Activated CD8-positive, alpha-beta memory T cell treated with anti-CD3 and anti-CD28 coated beads, Interleukin-2, amount 50 U/mL, for 4 hours (primary cell): ENCODE data around the gene WDR81.
"Not testable (repeated sequence)": the region's sequence is repeated elsewhere in the genome, so short reads cannot be mapped to it uniquely, and the experiment has no call there.

Experiments used
- DNase-seq: peaks from one replicate; pipeline ENCODE4 v3.0.0-alpha.2; 2020

WDR81 gene

DNA sequence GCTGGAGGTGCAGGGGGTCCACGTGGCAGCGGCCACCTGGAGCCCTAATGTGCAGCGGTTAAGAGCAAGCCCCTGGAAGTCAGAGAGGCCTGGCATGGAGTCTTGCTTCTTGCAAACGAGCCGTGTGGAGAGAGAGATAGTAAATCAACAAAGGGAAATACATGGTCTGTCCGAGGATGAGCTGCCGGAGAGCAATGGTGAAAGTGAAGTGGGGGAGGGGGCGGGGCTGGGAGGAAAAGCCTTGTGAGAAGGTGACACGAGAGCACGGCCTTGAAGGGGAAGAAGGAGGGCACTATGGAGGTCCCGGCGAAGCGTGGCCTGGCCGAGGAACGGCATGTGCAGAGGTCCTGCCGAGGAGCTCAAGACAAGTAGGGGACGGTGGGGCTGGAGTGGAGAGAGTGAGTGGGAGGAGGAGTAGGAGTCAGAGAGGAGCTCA is 31.3 kb downstream of the WDR81 start:
- DNase-seq: no peak

DNA sequence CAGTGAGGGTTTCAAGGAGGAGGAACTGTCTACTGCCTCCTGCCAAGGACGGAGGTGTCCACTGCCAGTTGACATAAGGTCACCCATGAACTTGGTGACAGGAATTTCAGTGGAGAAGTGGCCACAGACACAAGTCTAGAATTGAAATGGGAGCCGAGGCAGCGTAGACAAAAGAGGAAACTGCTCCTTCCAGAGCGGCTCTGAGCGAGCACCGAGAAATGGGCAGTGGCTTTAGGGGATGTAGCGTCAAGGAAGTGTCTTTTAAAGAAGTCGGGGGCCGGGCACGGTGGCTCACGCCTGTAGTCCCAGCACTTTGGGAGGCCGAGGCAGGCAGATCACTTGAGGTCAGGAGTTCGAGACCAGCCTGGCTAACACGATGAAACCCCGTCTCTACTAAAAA is 34.3 kb downstream of the WDR81 start:
- DNase-seq: no peak

DNA sequence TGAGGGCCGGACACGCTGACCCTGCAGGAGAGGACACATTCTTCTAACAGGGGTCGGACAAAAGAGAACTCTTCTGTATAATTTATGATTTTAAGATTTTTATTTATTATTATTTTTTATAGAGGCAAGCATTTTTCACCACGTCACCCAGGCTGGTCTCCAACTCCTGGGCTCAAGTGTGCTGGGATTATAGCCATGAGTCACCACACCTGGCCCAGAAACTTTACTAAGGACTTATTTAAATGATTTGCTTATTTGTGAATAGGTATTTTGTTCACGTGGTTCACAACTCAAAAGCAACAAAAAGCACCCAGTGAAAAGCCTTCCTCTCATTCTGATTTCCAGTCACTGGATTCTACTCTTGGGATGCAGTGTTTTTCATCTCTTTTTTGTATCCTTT is 35.0 kb downstream of the WDR81 start:
- DNase-seq: no peak

DNA sequence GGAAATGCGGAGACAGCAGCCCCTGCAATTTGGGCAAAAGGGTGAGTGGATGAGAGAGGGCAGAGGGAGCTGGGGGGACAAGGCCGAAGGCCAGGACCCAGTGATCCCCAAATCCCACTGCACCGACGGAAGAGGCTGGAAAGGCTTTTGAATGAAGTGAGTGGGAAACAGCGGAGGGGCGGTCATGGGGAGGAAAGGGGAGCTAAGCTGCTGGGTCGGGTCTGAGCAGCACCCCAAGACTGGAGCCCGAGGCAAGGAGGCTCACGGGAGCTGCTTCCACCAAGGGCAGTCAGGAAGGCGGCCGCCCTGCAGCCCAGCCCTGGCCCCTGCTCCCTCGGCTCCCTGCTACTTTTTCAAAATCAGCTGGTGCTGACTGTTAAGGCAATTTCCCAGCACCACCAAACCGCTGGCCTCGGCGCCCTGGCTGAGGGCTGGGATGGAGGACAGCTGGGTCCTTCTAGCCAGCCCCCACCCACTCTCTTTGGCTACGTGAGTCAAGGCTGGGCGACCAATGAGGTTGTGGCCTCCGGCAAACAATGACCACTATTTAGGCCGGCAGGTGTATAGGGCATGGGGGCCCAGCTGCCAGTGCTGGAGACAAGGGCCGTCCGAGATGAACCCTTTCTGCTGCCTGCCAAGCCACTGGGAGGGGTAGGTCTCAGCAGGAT is 37.9 kb downstream of the WDR81 start:
- DNase-seq: no peak

DNA sequence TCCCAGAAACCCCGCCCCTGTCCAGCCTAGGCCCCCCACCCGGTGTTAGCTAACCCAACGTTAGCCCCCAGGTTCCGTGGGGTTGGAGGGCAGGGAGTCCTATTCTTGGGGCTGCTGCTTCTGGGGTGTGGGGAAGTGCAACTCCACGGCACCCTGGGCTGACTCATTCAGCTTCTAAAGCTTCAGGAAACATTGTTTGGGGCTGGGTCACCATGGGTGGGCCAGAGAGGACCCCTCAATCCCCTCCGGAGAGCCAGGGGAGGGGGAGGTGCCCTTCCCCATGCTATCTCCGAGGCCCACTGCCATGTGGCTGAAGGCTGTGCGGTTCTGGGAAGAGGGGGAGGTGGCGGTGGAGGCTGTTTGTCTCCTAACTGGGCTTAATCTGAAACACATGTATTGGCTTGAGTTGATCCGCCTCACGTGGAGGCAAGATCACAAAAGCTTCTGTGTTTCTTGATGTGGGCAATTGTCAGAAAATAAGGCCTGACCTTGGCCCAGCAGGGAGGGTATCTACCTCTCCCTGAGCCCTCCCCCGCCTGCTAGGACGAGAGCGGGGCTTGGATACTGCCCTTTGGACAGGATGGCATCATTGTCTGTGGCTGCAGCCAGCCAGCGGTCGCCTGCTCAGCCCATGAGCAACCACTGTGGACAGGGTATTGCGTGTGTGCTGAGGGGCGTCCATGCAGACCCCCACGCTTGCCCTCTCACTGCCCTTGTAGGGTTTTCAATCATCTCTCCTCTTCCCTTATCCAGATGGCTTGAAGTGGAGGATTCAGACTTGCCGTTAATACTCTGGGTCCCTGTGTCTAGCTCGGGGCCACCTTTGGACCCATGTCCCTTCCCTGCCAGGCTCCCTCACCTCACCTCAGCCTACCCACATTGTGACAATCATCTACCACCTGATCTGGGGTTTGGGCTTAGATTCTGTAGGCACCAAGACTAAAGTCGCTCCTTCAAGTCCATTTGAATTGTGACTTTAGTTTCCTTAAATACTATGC is 38.7 kb downstream of the WDR81 start:
- DNase-seq: peak; percentile 33

DNA sequence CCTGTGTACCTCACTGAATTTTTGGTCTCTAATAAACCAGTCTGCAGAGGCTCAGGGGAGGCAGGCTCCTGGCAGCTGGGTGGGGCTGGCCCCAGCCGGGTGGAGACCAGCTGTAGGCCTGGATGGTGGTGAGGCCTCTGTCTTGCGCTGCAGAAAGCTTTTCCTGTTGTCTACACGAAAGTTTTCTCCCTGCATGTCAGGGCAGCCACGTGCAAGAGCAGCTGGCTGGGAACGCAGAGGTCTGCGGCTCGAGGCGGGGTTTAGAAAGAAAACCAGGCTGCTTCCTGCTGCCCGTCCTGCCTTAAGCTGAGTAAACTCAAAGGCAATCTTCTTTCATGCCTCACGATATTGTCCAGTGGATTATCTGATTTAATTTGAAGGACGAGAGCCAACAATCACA is 39.8 kb downstream of the WDR81 start:
- DNase-seq: peak; percentile 53

DNA sequence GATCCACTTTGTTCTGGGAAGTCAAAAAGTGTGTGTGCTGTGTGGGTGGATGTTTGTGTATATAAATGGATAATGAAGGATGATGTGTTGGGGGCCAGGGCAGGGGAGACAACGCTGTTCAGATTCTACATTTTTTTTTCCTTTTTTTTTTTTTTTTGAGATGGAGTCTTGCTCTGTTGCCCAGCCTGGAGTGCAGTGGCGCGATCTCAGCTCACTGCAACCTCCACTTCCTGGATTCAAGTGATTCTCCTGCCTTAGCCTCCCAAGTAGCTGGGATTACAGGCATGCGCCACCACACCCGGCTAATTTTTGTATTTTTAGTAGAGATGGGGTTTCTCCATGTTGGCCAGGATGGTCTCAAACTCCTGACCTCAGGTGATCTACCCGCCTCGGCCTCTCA is 40.2 kb downstream of the WDR81 start:
- not testable (repeated sequence) for DNase-seq

DNA sequence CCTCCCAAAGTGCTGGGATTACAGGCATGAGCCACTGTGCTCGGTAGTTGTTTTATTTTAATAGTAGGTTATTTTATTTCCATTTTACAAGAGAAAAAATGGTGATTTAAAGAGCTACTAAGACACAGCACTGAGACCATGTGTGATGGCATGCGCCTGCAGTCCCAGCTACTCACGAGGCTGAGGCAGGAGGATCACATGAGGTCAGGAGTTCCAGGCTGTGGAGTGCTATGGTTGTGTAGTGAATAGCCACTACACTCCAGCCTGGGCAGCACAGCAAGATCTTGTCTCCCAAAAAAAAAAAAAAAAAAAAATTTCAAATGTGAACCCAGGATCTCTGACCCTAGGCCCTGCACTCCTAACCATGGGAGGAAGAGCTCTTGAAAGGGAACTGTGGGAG is 41.1 kb downstream of the WDR81 start:
- DNase-seq: no peak

DNA sequence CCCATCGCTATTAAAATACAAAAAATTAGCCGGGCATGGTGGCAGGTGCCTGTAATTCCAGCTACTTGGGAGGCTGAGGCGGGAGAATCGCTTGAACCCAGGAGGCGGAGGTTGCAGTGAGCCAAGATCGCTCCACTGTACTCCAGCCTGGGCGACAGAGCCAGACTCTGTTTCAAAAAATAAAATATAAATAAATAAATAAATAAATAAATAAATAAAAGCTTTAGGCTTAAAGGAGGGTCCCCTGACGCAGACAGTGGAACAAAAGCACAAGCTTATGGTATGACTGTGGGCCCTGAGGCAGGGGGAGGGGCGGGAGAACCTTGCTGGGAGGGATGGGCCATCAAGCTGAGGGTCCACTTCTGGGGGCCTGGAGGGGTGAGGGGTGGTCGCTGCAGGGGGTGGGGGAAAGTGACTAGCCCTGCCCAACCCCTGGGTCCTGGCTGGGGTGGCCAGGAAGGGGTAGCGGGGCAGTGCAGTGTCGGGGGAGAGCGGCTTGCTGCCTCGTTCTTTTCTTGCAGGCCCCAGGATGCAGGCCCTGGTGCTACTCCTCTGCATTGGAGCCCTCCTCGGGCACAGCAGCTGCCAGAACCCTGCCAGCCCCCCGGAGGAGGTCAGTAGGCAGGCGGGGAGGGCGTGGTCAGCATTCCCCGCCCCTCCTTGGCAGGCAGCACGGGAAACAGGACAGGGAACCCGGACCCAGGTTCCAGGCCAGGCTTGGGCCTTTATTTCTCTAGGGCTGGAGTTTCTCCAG is 42.1 kb downstream of the WDR81 start:
- no peak for DNase-seq

DNA sequence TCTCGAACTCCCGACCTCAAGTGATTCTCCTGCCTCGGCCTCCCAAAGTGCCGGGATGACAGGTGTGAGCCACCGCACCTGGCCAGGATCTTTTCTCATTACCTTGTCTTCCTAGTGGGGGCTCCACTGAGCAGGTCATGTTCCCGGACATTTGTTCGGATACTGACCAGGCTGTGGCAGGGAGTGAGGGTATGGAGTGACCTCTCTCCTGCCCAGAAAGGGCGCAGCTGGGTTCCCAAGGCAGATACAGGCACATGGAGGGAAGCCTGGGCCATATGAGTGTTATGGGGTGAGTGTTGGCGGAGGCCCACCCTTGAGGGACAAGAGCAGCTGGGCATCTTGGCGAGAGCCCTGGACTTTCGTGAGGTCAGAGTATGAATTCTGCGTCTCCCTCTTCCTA is 42.9 kb downstream of the WDR81 start:
- no peak for DNase-seq

DNA sequence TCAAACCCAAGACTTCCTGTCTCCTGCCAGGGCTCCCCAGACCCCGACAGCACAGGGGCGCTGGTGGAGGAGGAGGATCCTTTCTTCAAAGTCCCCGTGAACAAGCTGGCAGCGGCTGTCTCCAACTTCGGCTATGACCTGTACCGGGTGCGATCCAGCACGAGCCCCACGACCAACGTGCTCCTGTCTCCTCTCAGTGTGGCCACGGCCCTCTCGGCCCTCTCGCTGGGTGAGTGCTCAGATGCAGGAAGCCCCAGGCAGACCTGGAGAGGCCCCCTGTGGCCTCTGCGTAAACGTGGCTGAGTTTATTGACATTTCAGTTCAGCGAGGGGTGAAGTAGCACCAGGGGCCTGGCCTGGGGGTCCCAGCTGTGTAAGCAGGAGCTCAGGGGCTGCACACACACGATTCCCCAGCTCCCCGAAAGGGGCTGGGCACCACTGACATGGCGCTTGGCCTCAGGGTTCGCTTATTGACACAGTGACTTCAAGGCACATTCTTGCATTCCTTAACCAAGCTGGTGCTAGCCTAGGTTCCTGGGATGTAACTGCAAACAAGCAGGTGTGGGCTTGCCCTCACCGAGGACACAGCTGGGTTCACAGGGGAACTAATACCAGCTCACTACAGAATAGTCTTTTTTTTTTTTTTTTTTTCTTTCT is 45.4 kb downstream of the WDR81 start:
- DNase-seq: peak; percentile 24

DNA sequence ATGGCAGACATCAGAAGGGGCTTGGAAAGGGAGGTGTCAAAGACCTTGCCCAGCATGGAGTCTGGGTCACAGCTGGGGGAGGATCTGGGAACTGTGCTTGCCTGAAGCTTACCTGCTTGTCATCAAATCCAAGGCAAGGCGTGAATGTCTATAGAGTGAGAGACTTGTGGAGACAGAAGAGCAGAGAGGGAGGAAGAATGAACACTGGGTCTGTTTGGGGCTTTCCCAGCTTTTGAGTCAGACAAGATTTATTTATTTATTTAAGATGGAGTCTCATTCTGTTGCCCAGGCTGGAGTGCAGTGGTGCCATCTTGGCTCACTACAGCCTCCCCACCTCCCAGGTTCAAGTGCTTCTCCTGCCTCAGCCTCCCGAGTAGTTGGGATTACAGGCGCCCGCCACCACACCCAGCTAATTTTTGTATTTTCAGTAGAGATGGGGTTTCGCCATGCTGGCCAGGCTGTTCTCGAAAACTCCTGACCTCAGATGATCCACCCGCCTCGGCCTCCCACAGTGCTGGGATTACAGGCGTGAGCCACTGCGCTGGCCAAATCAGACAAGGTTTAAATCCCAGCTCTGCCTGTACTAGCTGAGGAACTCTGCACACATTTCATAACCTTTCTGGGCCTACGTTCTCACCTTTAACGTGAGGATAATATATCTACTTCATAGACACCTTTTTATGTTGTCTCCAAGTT is 48.6 kb downstream of the WDR81 start:
- not testable (repeated sequence) for DNase-seq

DNA sequence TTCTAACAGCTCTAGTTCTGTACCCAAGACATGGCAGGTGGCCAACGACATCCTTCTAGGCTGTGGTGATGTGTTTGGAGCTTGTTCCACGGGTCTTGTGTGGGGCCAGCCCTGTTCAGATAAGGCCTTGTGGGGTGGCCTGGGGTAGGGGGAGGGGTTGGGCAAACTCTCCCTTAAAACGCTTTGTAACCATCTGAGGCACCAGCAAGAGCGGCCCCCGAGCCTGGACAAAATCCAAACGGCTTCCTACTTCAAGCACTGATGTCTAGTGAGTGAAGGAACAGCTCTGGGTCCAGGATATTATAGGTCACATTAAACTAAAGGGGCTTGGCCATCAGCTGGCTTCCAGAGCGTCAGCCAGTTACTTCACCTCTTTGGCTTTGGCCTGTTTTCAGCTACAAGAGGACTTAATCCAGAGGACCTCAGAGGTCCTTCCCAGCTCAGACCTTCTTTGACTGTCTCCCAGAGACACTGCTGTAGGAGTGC is 49.2 kb downstream of the WDR81 start:
- DNase-seq: no peak

DNA sequence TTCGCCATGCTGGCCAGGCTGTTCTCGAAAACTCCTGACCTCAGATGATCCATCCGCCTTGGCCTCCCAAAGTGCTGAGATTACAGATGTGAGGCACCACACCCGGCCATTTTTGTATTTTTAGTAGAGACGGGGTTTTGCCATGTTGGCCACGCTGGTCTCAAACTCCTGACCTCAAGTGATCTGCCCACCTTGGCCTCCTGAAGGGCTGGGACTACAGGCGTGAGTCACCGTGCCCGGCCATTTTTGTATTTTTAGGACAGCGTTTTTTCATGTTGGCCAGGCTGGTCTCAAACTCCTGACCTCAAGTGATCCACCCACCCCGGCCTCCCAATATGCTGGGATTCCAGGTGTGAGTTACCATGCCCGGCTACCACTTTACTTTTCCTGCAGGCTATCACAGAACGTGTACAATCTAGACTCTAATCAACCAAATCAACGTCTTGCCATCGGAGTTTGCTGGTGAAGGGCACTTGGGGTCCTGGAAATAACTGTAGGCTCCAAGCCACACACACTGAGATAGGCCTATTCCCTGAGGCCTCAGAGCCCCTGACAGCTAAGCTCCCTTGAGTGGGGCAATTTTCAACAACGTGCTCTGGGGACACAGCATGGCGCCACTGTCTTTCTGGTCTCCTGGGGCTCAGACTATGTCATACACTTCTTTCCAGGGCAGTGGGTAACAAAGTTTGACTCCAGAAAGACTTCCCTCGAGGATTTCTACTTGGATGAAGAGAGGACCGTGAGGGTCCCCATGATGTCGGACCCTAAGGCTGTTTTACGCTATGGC is 50.1 kb downstream of the WDR81 start:
- no peak for DNase-seq

DNA sequence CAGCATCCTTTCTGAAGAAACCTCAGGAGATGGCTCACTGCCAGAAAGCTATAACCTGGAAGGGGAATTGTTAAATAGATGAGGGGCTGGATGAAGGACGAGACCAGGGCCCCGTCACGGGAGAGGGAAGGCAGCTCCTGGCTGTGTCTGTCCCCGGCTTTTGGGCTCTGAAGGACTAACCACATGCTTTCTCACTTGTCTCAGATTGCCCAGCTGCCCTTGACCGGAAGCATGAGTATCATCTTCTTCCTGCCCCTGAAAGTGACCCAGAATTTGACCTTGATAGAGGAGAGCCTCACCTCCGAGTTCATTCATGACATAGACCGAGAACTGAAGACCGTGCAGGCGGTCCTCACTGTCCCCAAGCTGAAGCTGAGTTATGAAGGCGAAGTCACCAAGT is 51.8 kb downstream of the WDR81 start:
- no peak for DNase-seq

DNA sequence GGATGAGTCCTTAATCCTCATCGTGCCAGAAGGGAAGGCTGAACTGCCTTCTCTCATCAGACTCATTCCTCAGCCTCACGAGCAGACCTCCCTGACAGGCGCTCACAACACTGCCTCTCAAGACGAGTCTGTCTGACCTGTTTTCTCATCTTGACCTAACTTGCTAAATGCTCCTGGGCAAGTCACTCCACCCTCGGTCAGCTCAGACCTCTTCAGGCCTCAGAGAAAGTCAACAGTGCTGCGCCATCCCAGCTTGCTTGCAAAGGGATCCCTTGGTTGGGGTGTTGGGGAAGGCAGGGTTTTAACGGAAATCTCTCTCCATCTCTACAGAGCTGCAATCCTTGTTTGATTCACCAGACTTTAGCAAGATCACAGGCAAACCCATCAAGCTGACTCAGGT is 52.4 kb downstream of the WDR81 start:
- DNase-seq: no peak

DNA sequence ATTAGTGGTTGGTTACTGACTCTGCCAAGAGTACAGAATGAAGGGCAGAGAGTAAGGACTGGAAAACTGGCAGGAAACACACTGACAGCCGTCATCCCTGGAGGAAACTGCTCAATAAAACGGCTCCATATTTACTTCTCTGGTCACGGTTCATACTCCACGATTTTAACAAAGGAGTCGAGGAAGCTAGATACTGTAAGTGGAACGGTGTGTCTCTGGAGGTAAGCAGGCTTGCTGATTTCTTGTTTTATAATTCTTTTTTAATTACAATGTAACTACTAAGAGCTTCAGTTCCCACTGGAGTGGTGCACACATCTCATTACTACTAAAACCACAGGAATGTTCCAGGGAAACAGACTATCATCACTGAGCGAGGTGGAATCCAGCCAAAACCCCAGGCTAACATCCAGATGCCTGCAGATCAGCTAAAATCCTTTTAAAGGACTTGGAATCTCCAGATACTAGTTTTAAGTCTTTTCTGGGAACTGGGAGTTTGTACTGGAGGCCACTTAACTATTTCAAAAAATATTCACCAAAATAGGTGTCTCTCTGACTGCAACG is 55.1 kb downstream of the WDR81 start:
- DNase-seq: no peak

DNA sequence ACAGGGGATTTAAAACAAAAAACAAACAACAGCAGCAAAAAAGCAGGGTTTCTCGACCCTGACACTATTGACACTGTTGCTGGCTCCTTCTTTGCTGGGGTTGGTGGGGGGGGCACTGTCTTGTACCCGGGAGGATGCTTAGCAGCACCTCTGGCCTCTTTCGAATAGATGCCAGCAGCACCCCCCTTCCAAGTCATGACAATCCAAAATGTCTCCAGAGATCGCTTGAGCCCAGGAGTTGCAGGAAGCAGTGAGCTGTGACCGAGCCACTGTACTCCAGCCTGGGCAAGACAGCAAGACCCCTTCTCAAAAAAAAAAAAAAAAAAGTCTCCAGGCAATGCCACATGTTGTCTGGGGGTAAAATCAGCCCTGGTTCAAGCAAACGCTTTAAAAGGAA is 57.7 kb downstream of the WDR81 start:
- no peak for DNase-seq

DNA sequence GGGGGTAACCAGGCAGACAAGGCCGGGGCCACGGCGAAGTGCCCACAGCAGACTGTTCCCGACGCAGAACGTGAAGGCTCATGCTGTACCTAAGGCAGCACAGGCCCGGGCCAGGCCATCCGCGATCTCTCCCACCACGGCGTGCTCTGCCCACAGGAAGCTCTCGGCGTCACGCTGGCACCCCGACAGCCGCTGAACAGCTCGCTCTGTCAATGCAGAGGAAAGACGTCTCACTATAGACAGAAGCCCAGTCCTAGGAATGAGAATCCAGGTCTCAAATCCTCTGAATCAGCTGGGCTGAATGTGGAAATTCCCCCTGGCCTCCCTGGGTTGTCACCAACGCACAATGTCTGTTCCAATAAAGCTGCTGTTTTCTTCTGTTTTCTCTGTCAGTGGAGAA is 58.8 kb downstream of the WDR81 start:
- DNase-seq: no peak

DNA sequence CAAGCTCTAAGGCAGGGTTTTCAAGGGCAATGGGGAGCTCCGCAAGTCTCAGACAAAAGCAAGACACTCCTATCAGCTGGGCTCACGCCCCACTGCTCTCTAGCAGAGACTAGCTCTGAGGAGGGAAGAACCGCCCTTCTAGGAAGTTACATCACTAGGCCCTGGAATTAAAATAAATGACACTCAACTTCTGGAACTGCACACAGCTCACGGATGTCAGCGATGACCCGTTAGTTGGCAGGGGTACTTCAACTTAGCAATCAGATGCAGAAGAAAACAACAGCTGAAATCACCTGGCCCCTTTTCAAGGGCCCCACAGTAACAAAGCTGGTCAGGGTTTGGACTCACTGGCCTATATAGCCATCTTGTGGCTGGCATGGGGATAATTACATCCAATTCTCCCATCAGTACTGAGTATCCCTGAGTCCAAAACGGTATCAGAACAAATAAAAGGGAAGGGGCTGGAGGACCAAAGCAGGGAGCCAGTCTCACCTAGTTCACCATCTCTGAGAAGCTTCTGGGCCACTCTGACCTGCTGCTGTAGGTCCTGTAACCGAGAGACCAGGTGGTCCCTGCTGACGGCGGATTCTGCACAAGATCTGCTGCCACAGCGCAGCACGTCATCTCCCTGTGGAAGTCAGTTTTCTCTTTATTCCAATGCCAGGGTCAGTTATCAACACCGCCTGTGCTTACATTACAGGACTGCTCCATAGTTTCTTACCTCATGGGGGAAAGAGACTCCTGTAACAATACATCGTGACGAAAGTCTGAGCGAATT is 59.5 kb downstream of the WDR81 start:
- DNase-seq: no peak
